H1 (cell line): Measurements from ENCODE around the gene ZFP82. TPM values are rescaled to one million over a fixed set of nuclear protein-coding genes. Genes with fewer than 3 reads are reported as not detected.

ENCODE experiments used
- CTCF ChIA-PET: fragments of 300-600 bp; sonication (Branson Sonifier 250); formaldehyde crosslinking; loops from one replicate; lab custom pipeline; 2021; ENCODE audit not compliant: partially characterized antibody; lab: Charles Lee
- POLR2A ChIA-PET: fragments of 300-600 bp; sonication (Branson Sonifier 250); formaldehyde crosslinking; loops from one replicate; lab custom pipeline; 2021; ENCODE audit warnings: inconsistent platforms; ENCODE audit not compliant: partially characterized antibody; lab: Charles Lee
- DNase-seq, 2 experiments: peaks; one replicate each; pipeline versions ENCODE4 v3.0.0 to v3.0.0-alpha.2; 2010 to 2022; ENCODE audit warnings: low spot score in 2 of 2, low read depth in 1 of 2, mixed read lengths in 1 of 2
- FAIRE-seq: peaks from 2 replicates; lab custom pipeline; 2011; peaks lifted over from hg19 to GRCh38; lab: Jason Lieb, UNC
- H2AFZ ChIP-seq: 2 replicates; pipeline ENCODE4 v1.8.1; 2012; ENCODE audit warnings: low read length, inconsistent platforms
- H2AK5ac ChIP-seq: 2 replicates; pipeline ENCODE4 v1.6.1; 2013; ENCODE audit warnings: low read depth, low read length
- H2BK120ac ChIP-seq: replicated peaks from 2 replicates; pipeline ENCODE3; 2013; ENCODE audit warnings: low read depth, low read length, inconsistent platforms
- H2BK12ac ChIP-seq: 2 replicates; pipeline ENCODE4 v1.6.1; 2013; ENCODE audit warnings: low read depth, low read length
- H2BK15ac ChIP-seq: 2 replicates; pipeline ENCODE4 v1.6.1; 2013; ENCODE audit warnings: low read length
- H2BK20ac ChIP-seq: 2 replicates; pipeline ENCODE4 v1.6.1; 2013; ENCODE audit warnings: low read length
- H2BK5ac ChIP-seq: 2 replicates; pipeline ENCODE4 v1.6.1; 2013; ENCODE audit warnings: low read depth, low read length
- H3K14ac ChIP-seq: 2 replicates; pipeline ENCODE4 v1.6.1; 2013; ENCODE audit warnings: inconsistent platforms; ENCODE audit not compliant: insufficient read length
- H3K18ac ChIP-seq: 2 replicates; pipeline ENCODE4 v1.6.1; 2013; ENCODE audit warnings: low read length; ENCODE audit errors: extremely low read depth
- H3K23ac ChIP-seq: 2 replicates; pipeline ENCODE4 v1.6.1; 2013; ENCODE audit warnings: inconsistent platforms; ENCODE audit not compliant: insufficient read length
- H3K23me2 ChIP-seq: 2 replicates; pipeline ENCODE4 v1.6.1; 2013; ENCODE audit warnings: low read depth, low read length
- H3K27ac ChIP-seq: 2 replicates; pipeline ENCODE4 v1.6.1; 2011; ENCODE audit warnings: low read depth, low read length, inconsistent platforms
- H3K27me3 ChIP-seq, 4 experiments: replicated peaks in 1 of 4; 1 replicate in 1 of 4; 2 replicates in 3 of 4; pipeline versions ENCODE4 v1.6.1 to v1.8.1; 2011 to 2013; ENCODE audit warnings: low read length in 3 of 4, mild to moderate bottlenecking in 3 of 4, inconsistent platforms in 2 of 4, mixed read lengths in 2 of 4, moderate library complexity in 1 of 4; ENCODE audit not compliant: control insufficient read depth in 3 of 4, insufficient read depth in 3 of 4; ENCODE audit errors: extremely low read depth in 1 of 4
- H3K36me3 ChIP-seq, 4 experiments: 2 replicates each; pipeline versions ENCODE4 v1.6.1 to v1.8.1; 2011 to 2013; ENCODE audit warnings: mild to moderate bottlenecking in 4 of 4, low read length in 3 of 4, moderate library complexity in 2 of 4, control low read depth in 1 of 4, inconsistent platforms in 1 of 4; ENCODE audit not compliant: insufficient read depth in 4 of 4, control insufficient read depth in 2 of 4
- H3K4ac ChIP-seq: replicated peaks from 2 replicates; pipeline ENCODE3; 2013; ENCODE audit warnings: low read length, low read depth, mixed read lengths, inconsistent platforms; ENCODE audit not compliant: insufficient read length
- H3K4me1 ChIP-seq, 4 experiments: replicated peaks in 1 of 4; 1 replicate in 1 of 4; 2 replicates in 3 of 4; pipeline versions ENCODE4 v1.6.1 to v1.8.1; 2011 to 2013; ENCODE audit warnings: low read length in 3 of 4, inconsistent platforms in 2 of 4, mixed read lengths in 1 of 4; ENCODE audit not compliant: insufficient read depth in 4 of 4, control insufficient read depth in 3 of 4
- H3K4me2 ChIP-seq, 2 experiments: 2 replicates each; pipeline versions ENCODE4 v1.6.1 to v1.8.1; 2011 to 2013; ENCODE audit warnings: low read depth in 2 of 2, low read length in 2 of 2, control low read depth in 1 of 2, inconsistent platforms in 1 of 2, mild to moderate bottlenecking in 1 of 2; ENCODE audit not compliant: insufficient read depth in 1 of 2
- H3K4me3 ChIP-seq, 4 experiments: fragments of 200-600, 300-600 bp in 1 of 4; sonication (generic), shearing (Covaris generic), sonication (Bioruptor Twin) in 1 of 4; 2 replicates each; pipeline versions ENCODE4 v1.5.1 to v1.8.1; 2011 to 2016; ENCODE audit warnings: low read length in 4 of 4, low read depth in 3 of 4, control low read depth in 2 of 4, inconsistent platforms in 2 of 4, mild to moderate bottlenecking in 2 of 4, mixed read lengths in 1 of 4, moderate library complexity in 1 of 4; ENCODE audit not compliant: insufficient read depth in 2 of 4; ENCODE audit errors: extremely low read depth in 1 of 4
- H3K56ac ChIP-seq: replicated peaks from 2 replicates; pipeline ENCODE3; 2013; ENCODE audit warnings: low read depth, mild to moderate bottlenecking, mixed read lengths, low read length, inconsistent platforms; ENCODE audit not compliant: insufficient read length
- H3K79me1 ChIP-seq: 2 replicates; pipeline ENCODE4 v1.6.1; 2013; ENCODE audit warnings: low read depth, low read length, control low read depth
- H3K79me2 ChIP-seq, 2 experiments: 2 replicates each; pipeline versions ENCODE4 v1.6.1 to v1.8.1; 2012 to 2013; ENCODE audit warnings: low read length in 2 of 2, mild to moderate bottlenecking in 2 of 2, inconsistent platforms in 1 of 2; ENCODE audit not compliant: insufficient read depth in 2 of 2, control insufficient read depth in 1 of 2
- H3K9ac ChIP-seq, 4 experiments: replicated peaks in 1 of 4; 1 replicate in 1 of 4; 2 replicates in 3 of 4; pipeline versions ENCODE4 v1.6.1 to v1.8.1; 2011 to 2013; ENCODE audit warnings: low read depth in 3 of 4, low read length in 3 of 4, control low read depth in 2 of 4, mild to moderate bottlenecking in 2 of 4, moderate library complexity in 2 of 4, inconsistent platforms in 1 of 4; ENCODE audit errors: extremely low read depth in 1 of 4
- H3K9me3 ChIP-seq, 2 experiments: 2 replicates each; pipeline versions ENCODE4 v1.6.1 to v1.8.1; 2012 to 2013; ENCODE audit warnings: mild to moderate bottlenecking in 2 of 2, moderate library complexity in 2 of 2, control low read depth in 1 of 2, inconsistent platforms in 1 of 2, low read depth in 1 of 2, low read length in 1 of 2, mixed read lengths in 1 of 2; ENCODE audit not compliant: insufficient read depth in 2 of 2
- H4K20me1 ChIP-seq, 2 experiments: replicated peaks in 1 of 2; 2 replicates each; pipeline versions ENCODE3 to v1.8.1; 2011 to 2013; ENCODE audit warnings: inconsistent platforms in 2 of 2, low read length in 2 of 2, mild to moderate bottlenecking in 1 of 2; ENCODE audit not compliant: insufficient read depth in 2 of 2, control insufficient read depth in 1 of 2
- H4K5ac ChIP-seq: 2 replicates; pipeline ENCODE4 v1.6.1; 2013; ENCODE audit warnings: low read length, low read depth, mixed read lengths, inconsistent platforms; ENCODE audit not compliant: insufficient read length
- H4K8ac ChIP-seq: 2 replicates; pipeline ENCODE4 v1.8.0; 2013; ENCODE audit warnings: mild to moderate bottlenecking, moderate library complexity, low read length, inconsistent platforms; ENCODE audit not compliant: insufficient read depth; ENCODE audit errors: extremely low read depth
- H4K91ac ChIP-seq: replicated peaks from 2 replicates; pipeline ENCODE3; 2013; ENCODE audit warnings: low read length, mixed read lengths, inconsistent platforms; ENCODE audit not compliant: insufficient read length
- ATF3 ChIP-seq: IDR thresholded peaks from 2 replicates; pipeline ENCODE4 v1.6.1; 2011; ENCODE audit warnings: low read depth, mild to moderate bottlenecking, low read length; ENCODE audit not compliant: insufficient read depth
- CBX5 ChIP-seq: fragments of 300-800, 300-1000 bp; sonication (generic); IDR thresholded peaks from 2 replicates; pipeline ENCODE4 v1.7.1; 2016; ENCODE audit warnings: antibody characterized with exemption, low read length, low read depth
- CBX8 ChIP-seq: fragments of 300-800, 300-1000 bp; sonication (generic); IDR thresholded peaks from 2 replicates; pipeline ENCODE4 v1.7.1; 2016; ENCODE audit warnings: low read depth, low read length, borderline replicate concordance
- EZH2 ChIP-seq: fragments of 200-600 bp; sonication (generic); IDR thresholded peaks from 2 replicates; pipeline ENCODE4 v1.7.1; 2012; ENCODE audit warnings: low read depth, mild to moderate bottlenecking, moderate library complexity, low read length, inconsistent platforms; ENCODE audit not compliant: severe bottlenecking
- FOSL1 ChIP-seq: IDR thresholded peaks from 2 replicates; pipeline ENCODE4 v1.6.1; 2011; ENCODE audit warnings: mild to moderate bottlenecking, low read depth, low read length, moderate library complexity; ENCODE audit not compliant: insufficient read depth
- HDAC6 ChIP-seq: IDR thresholded peaks from one replicate; pipeline ENCODE4 v1.7.1; 2012; ENCODE audit warnings: low read depth, mild to moderate bottlenecking, inconsistent platforms, low read length, moderate library complexity
- JUND ChIP-seq: IDR thresholded peaks from 2 replicates; pipeline ENCODE4 v1.6.1; 2011; ENCODE audit warnings: mild to moderate bottlenecking, improper control_type of control experiment, low read length
- KDM4A ChIP-seq: IDR thresholded peaks from one replicate; pipeline ENCODE4 v1.7.1; 2012; ENCODE audit warnings: low read depth, mild to moderate bottlenecking, moderate library complexity, low read length, inconsistent platforms; ENCODE audit not compliant: severe bottlenecking
- KDM5A ChIP-seq: fragments of 200-600 bp; IDR thresholded peaks from 2 replicates; pipeline ENCODE4 v1.7.1; 2012; ENCODE audit warnings: mild to moderate bottlenecking, low read length, inconsistent platforms, mixed read lengths
- SRF ChIP-seq: IDR thresholded peaks from 2 replicates; pipeline ENCODE4 v1.6.1; 2011; ENCODE audit warnings: mild to moderate bottlenecking, low read depth, low read length, moderate library complexity
- TAF1 ChIP-seq: IDR thresholded peaks from 2 replicates; pipeline ENCODE4 v1.6.1; 2011; ENCODE audit warnings: mild to moderate bottlenecking, low read depth, low read length
- TBP ChIP-seq: IDR thresholded peaks from 2 replicates; pipeline ENCODE4 v1.6.1; 2011; ENCODE audit warnings: low read depth, low read length, improper control_type of control experiment
- YY1 ChIP-seq: IDR thresholded peaks from 2 replicates; pipeline ENCODE4 v1.6.1; 2011; ENCODE audit warnings: low read depth, mild to moderate bottlenecking, low read length
- ZNF274 ChIP-seq: IDR thresholded peaks from 2 replicates; pipeline ENCODE4 v1.7.0; 2012; ENCODE audit warnings: low read length, borderline replicate concordance; ENCODE audit errors: extremely low read depth
- WGBS, 2 experiments: shearing (Covaris generic) in 1 of 2; methylation state at CpG; one replicate each; pipeline versions ENCODE4 v1.1.6 to v1.1.7; 2013 to 2015; ENCODE audit warnings: low lambda C conversion rate in 2 of 2, mixed read lengths in 2 of 2, inconsistent platforms in 1 of 2, low coverage in 1 of 2, missing lambda C conversion rate in 1 of 2; ENCODE audit not compliant: insufficient replicate concordance in 2 of 2, insufficient coverage in 1 of 2, insufficient read length in 1 of 2; ENCODE audit errors: extremely low coverage in 1 of 2, missing lambda C conversion rate in 1 of 2; 5-methylcytosine and 5-hydroxymethylcytosine counted together
- polyA plus RNA-seq, 7 experiments: library from polyadenylated mRNA; depleted of rRNA in 3 of 7; stranded (reverse) in 5 of 7; unstranded in 2 of 7; fragments of >200 nt in 5 of 7; fragments of 200-250 nt in 2 of 7; gene quantifications; 1 replicate in 5 of 7; 2 replicates in 1 of 7; 4 replicates in 1 of 7; pipeline versions ENCODE4 v1.2.1 to v1.2.3, GENCODE V29; 2011 to 2013; ENCODE audit warnings: missing spikeins in 2 of 7, mixed read lengths in 2 of 7
- total RNA-seq: library from RNA; stranded (reverse); fragmentation: NEBNext Ultra II Directional; extraction: Animal tissue kit (Norgen Biotek cat#: 25700); gene quantifications from 2 replicates; pipeline ENCODE4 v1.2.1, GENCODE V29; 2021

Gene ZFP82
- total and polyA plus RNA-seq, 2 of the 8 experiments (the other 6 are each of a cell fraction or from before 2014, with no cell fraction given) = 4.8 to 16.5 TPM

- Histone ChIP-seq H3K4ac (no peak overlapping the region), H3K23me2 (peaks cover 2% of the 10 kb centered on the region), H3K27me3 (no peaks in the 10 kb centered on the region), H3K79me2 (peaks cover 5 to 16% of the 10 kb centered on the region in 2 experiments; a peak in 2 of 4 replicates), H3K9me3 (no peaks in the 10 kb centered on the region), H2AK5ac (0 out of 2 replicates have a peak overlapping the region, but pooled peaks have one; percentile 53), H3K4me3 (peak overlapping the region; percentile 50 to 92 (median 86)), H3K56ac (no peak overlapping the region), H4K20me1 (no peaks in the 10 kb centered on the region), H3K4me2 (peak overlapping the region; percentile 64 to 81), H2BK5ac (no peak overlapping the region), H2BK20ac (no peak overlapping the region), H4K91ac (no peak overlapping the region), H2BK15ac (no peak overlapping the region), H3K27ac (no peak overlapping the region), H3K14ac (no peak overlapping the region), H3K36me3 (no peaks in the 10 kb centered on the region), H3K18ac (no peak overlapping the region), H4K5ac (no peak overlapping the region), H3K23ac (no peak overlapping the region), H2BK120ac (no peak overlapping the region), H2AFZ (0 out of 2 replicates have a peak overlapping the region, but pooled peaks have one; percentile 14), H3K9ac (no peak overlapping the region; a peak in 2 of 7 replicates), H3K79me1 (no peaks in the 10 kb centered on the region), H2BK12ac (no peak overlapping the region), H4K8ac (peak overlapping the region; percentile 59; the same call in 1 of the 2 replicates), H3K4me1 (no peaks in the 10 kb centered on the region; a peak in 1 of 7 replicates)
- ChIA-PET POLR2A (interaction anchor here (0.7 to 4.8 kb wide), 9 partner anchors 9 to 150 kb away, joined by 3 to 31 read pairs (median 6); partner anchors contain the start of gene ZNF566), CTCF (interaction anchor here (1.6 kb wide), 1 partner anchor 210 kb away, joined by 4 read pairs; no protein-coding TSS in a partner anchor)
- 87% methylated on average over 10 of the region's 10 CpGs; no CpG with 5 or more reads in 1 of the 2 experiments for WGBS, 2 experiments
- no peak for DNase-seq
- no peak for FAIRE-seq
- TF ChIP-seq JUND (no peak), KDM4A (no peak), TBP (no peak), FOSL1 (no peak), ATF3 (no peak), CBX5 (no peak), TAF1 (no peak), ZNF274 (no peak), CBX8 (no peak), KDM5A (no peak), HDAC6 (no peak), EZH2 (no peak), SRF (no peak), YY1 (no peak)
Observed at GRCh38 chr19:36379510-36379819, 39.0 kb downstream of the ZFP82 start.
